HCT116 (cell line): Measurements from ENCODE around the gene GRB10. TPM values are rescaled to one million over a fixed set of nuclear protein-coding genes. Genes with fewer than 3 reads are reported as not detected.

ENCODE experiments used
- ATAC-seq: fragments of 200-7000 bp; cut with Tn5 transposase; 2 replicates; pipeline ENCODE4 v1.9.1; 2020; ENCODE audit warnings: mild to moderate bottlenecking, moderate library complexity
- BruUV-seq: library from RNA; stranded (reverse); fragments of 400-500 nt; replicated peaks from 2 replicates; lab custom pipeline; 2021; lab: Mats Ljungman, UMichigan
- CTCF ChIA-PET: fragments of 300-600 bp; sonication (Branson Sonifier 250); formaldehyde crosslinking; loops from one replicate; lab custom pipeline; 2021; ENCODE audit warnings: antibody characterized with exemption; lab: Charles Lee
- POLR2A ChIA-PET: fragments of 300-600, 350-600 bp; sonication (Branson Sonifier 250); formaldehyde crosslinking; loops from one replicate; lab custom pipeline; 2021; ENCODE audit warnings: antibody characterized with exemption; lab: Charles Lee
- RAD21 ChIA-PET, 2 experiments: fragments of 300-600 bp; sonication (Branson Sonifier 250); formaldehyde crosslinking; loops; one replicate each; lab custom pipeline; 2023; ENCODE audit warnings: low total read pairs in 2 of 2; ENCODE audit not compliant: uncharacterized antibody in 2 of 2, unreplicated experiment in 2 of 2, low non-redundant PET in 1 of 2; lab: Charles Lee
- DNase-seq: peaks from one replicate; pipeline ENCODE4 v3.0.0-alpha.2; 2010; ENCODE audit warnings: low read depth, low spot score
- H2AFZ ChIP-seq: fragments of 200-600 bp; shearing (Covaris generic), sonication (generic); 2 replicates; pipeline ENCODE4 v1.6.1; 2017; ENCODE audit warnings: low read depth, mixed run types, mixed read lengths, antibody characterized with exemption, low read length; ENCODE audit not compliant: poor library complexity, severe bottlenecking
- H3K27ac ChIP-seq: 2 replicates; pipeline ENCODE4 v1.5.1; 2012; ENCODE audit warnings: low read depth, low read length
- H3K27me3 ChIP-seq: fragments of 200-600 bp; sonication (generic); 2 replicates; pipeline ENCODE4 v1.6.1; 2016; ENCODE audit warnings: mixed run types, low read length, mixed read lengths; ENCODE audit not compliant: insufficient read depth
- H3K36me3 ChIP-seq, 2 experiments: fragments of 200-500 bp in 1 of 2; fragments of 200-600 bp in 1 of 2; sonication (Bioruptor generic) in 1 of 2; sonication (generic) in 1 of 2; 2 replicates each; pipeline versions ENCODE4 v1.5.1 to v1.6.1; 2014 to 2016; ENCODE audit warnings: low read length in 2 of 2, inconsistent platforms in 1 of 2, mixed read lengths in 1 of 2, mixed run types in 1 of 2; ENCODE audit not compliant: insufficient read depth in 2 of 2, control insufficient read depth in 1 of 2
- H3K4me1 ChIP-seq, 2 experiments: fragments of 200-600 bp in 1 of 2; sonication (generic) in 1 of 2; 2 replicates each; pipeline versions ENCODE4 v1.5.1 to v1.6.1; 2012 to 2017; ENCODE audit warnings: low read length in 2 of 2, inconsistent platforms in 1 of 2, mild to moderate bottlenecking in 1 of 2, mixed read lengths in 1 of 2, mixed run types in 1 of 2, moderate library complexity in 1 of 2; ENCODE audit not compliant: insufficient read depth in 2 of 2, control insufficient read depth in 1 of 2
- H3K4me2 ChIP-seq: fragments of 200-600 bp; sonication (generic); 2 replicates; pipeline ENCODE4 v1.6.1; 2017; ENCODE audit warnings: mixed run types, low read length, mixed read lengths
- H3K4me3 ChIP-seq, 2 experiments: fragments of 200-600 bp in 1 of 2; sonication (generic) in 1 of 2; replicated peaks in 1 of 2; 2 replicates each; pipeline ENCODE4 v1.5.1; 2011 to 2016; ENCODE audit warnings: low read length in 2 of 2, control low read depth in 1 of 2, low read depth in 1 of 2, mild to moderate bottlenecking in 1 of 2, mixed read lengths in 1 of 2, mixed run types in 1 of 2
- H3K79me2 ChIP-seq: fragments of 200-600 bp; sonication (generic); 2 replicates; pipeline ENCODE4 v1.6.1; 2017; ENCODE audit warnings: mild to moderate bottlenecking, mixed run types, low read length, moderate library complexity, mixed read lengths; ENCODE audit not compliant: insufficient read depth
- H3K9ac ChIP-seq: fragments of 200-600 bp; sonication (generic); 2 replicates; pipeline ENCODE4 v1.6.1; 2016; ENCODE audit warnings: low read length, mixed read lengths
- H3K9me2 ChIP-seq: fragments of 200-600 bp; sonication (generic), shearing (Covaris generic); 2 replicates; pipeline ENCODE4 v1.6.1; 2017; ENCODE audit warnings: mixed run types, mild to moderate bottlenecking, moderate library complexity; ENCODE audit not compliant: insufficient read depth
- H3K9me3 ChIP-seq, 2 experiments: fragments of 200-500 bp in 1 of 2; fragments of 200-600 bp in 1 of 2; sonication (Bioruptor generic) in 1 of 2; sonication (generic) in 1 of 2; 2 replicates each; pipeline ENCODE4 v1.6.1; 2014 to 2017; ENCODE audit warnings: low read length in 2 of 2, mixed read lengths in 2 of 2, inconsistent platforms in 1 of 2, low read depth in 1 of 2, mild to moderate bottlenecking in 1 of 2, mixed run types in 1 of 2, moderate library complexity in 1 of 2; ENCODE audit not compliant: control insufficient read depth in 1 of 2, insufficient read depth in 1 of 2
- H4K20me1 ChIP-seq: fragments of 200-600 bp; sonication (generic), shearing (Covaris generic); 2 replicates; pipeline ENCODE4 v1.6.1; 2017; ENCODE audit warnings: mixed run types, mild to moderate bottlenecking, moderate library complexity; ENCODE audit not compliant: insufficient read depth
- CBX3 ChIP-seq: IDR thresholded peaks from 2 replicates; pipeline ENCODE4 v1.6.1; 2012; ENCODE audit warnings: low read depth
- CEBPB ChIP-seq: IDR thresholded peaks from 2 replicates; pipeline ENCODE4 v1.6.1; 2012; ENCODE audit warnings: low read depth
- EZH2phosphoT487 ChIP-seq: fragments of 200-600 bp; IDR thresholded peaks from 2 replicates; pipeline ENCODE4 v1.6.1; 2018; ENCODE audit warnings: antibody characterized with exemption, borderline replicate concordance
- JUND ChIP-seq: IDR thresholded peaks from 2 replicates; pipeline ENCODE4 v1.6.1; 2012
- POLR2A ChIP-seq: IDR thresholded peaks from 2 replicates; pipeline ENCODE4 v1.7.0; 2011; ENCODE audit warnings: borderline replicate concordance; ENCODE audit not compliant: insufficient read depth, insufficient read length; ENCODE audit errors: extremely low read depth
- POLR2AphosphoS5 ChIP-seq: IDR thresholded peaks from 2 replicates; pipeline ENCODE4 v1.6.1; 2011; ENCODE audit warnings: mild to moderate bottlenecking, low read depth, low read length, moderate library complexity
- RAD21 ChIP-seq: IDR thresholded peaks from 2 replicates; pipeline ENCODE4 v1.6.1; 2012; ENCODE audit warnings: low read depth, mild to moderate bottlenecking
- SP1 ChIP-seq: IDR thresholded peaks from 2 replicates; pipeline ENCODE4 v1.6.1; 2012; ENCODE audit warnings: low read depth
- TCF7L2 ChIP-seq: IDR thresholded peaks from 2 replicates; pipeline ENCODE4 v1.7.0; 2011; ENCODE audit warnings: borderline replicate concordance, inconsistent platforms; ENCODE audit not compliant: insufficient read depth, insufficient read length; ENCODE audit errors: extremely low read depth
- YY1 ChIP-seq: IDR thresholded peaks from 2 replicates; pipeline ENCODE4 v1.6.1; 2011; ENCODE audit warnings: low read length, low read depth, moderate library complexity, mild to moderate bottlenecking; ENCODE audit not compliant: insufficient replicate concordance; ENCODE audit errors: extremely low read depth
- ZFX ChIP-seq: fragments of 450-650 bp; IDR thresholded peaks from 2 replicates; pipeline ENCODE4 v1.6.1; 2017
- ZNF274 ChIP-seq: fragments of 200-500 bp; sonication (Bioruptor generic); IDR thresholded peaks from 2 replicates; pipeline ENCODE4 v1.6.1; 2014; ENCODE audit warnings: mild to moderate bottlenecking, low read depth, low read length, inconsistent platforms
- intact Hi-C: fragments of 100-400 bp; cut with micrococcal nuclease; formaldehyde crosslinking; loops from 2 replicates; pipeline ENCODE4 v1.10.0; 2022
- total RNA-seq: library from RNA; stranded (reverse); gene quantifications from one replicate; pipeline ENCODE4 v1.2.1, GENCODE V29; 2021; ENCODE audit not compliant: unreplicated experiment
- TF ChIP-seq, protein P1 (sequence below), 3 experiments: fragments of 200-600 bp in 1 of 3; sonication (generic) in 1 of 3; IDR thresholded peaks in 2 of 3; conservative IDR thresholded peaks in 1 of 3; 2 replicates each; pipeline ENCODE4 v1.5.1; 2012 to 2017; ENCODE audit warnings: low read depth in 2 of 3, low read length in 2 of 3, antibody characterized with exemption in 1 of 3, borderline replicate concordance in 1 of 3, control low read depth in 1 of 3, mild to moderate bottlenecking in 1 of 3, mixed read lengths in 1 of 3, mixed run types in 1 of 3, moderate library complexity in 1 of 3; ENCODE audit not compliant: insufficient read depth in 1 of 3
- TF ChIP-seq, protein P2 (sequence below): IDR thresholded peaks from 2 replicates; pipeline ENCODE4 v1.6.1; 2012; ENCODE audit warnings: low read depth
- TF ChIP-seq, protein P3 (sequence below): IDR thresholded peaks from 2 replicates; pipeline ENCODE4 v1.6.1; 2012
- TF ChIP-seq, protein P4 (sequence below): IDR thresholded peaks from 2 replicates; pipeline ENCODE4 v1.6.1; 2011; ENCODE audit warnings: mild to moderate bottlenecking, low read length, moderate library complexity; ENCODE audit not compliant: insufficient replicate concordance; ENCODE audit errors: extremely low read depth

Gene GRB10
- total RNA-seq, 1 experiment from 2014 or later = 37.3 TPM

DNA sequence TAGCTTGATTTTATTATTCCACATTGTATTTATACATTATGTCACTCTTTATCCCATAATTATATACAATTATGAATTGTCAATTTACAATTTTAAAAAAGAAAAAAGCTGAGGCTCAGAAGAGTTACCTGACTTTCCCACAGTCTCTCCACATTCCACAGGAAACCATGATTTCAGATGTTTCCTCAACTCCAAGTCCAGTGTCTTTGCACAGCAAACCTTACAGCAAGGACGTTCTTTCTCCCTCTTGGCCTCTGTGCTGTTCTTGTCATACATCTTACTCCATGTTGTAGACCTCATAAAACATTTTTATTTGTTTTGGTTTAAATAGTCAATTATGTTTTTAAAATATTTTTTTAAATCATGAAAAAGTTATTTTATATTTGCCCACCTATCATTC is 34.9 kb upstream of the GRB10 start:
- Histone ChIP-seq H3K4me1 (peaks cover 5 to 11% of the 10 kb centered on the region in 2 experiments), H3K9ac (no peak overlapping the region), H3K27ac (no peak overlapping the region), H3K9me3 (no peaks in the 10 kb centered on the region), H3K4me2 (no peak overlapping the region), H4K20me1 (no peaks in the 10 kb centered on the region), H3K4me3 (no peak overlapping the region), H3K9me2 (no peaks in the 10 kb centered on the region), H3K27me3 (no peaks in the 10 kb centered on the region), H3K36me3 (no peaks in the 10 kb centered on the region), H3K79me2 (no peaks in the 10 kb centered on the region), H2AFZ (no peak overlapping the region)
- DNase-seq = no peak
- TF ChIP-seq POLR2A (no peak), TCF7L2 (no peak), EZH2phosphoT487 (no peak), JUND (no peak), YY1 (no peak), ZFX (no peak), CBX3 (no peak), RAD21 (no peak), CEBPB (no peak), SP1 (no peak), POLR2AphosphoS5 (no peak), ZNF274 (no peak)
- TF ChIP-seq, protein P1, sequence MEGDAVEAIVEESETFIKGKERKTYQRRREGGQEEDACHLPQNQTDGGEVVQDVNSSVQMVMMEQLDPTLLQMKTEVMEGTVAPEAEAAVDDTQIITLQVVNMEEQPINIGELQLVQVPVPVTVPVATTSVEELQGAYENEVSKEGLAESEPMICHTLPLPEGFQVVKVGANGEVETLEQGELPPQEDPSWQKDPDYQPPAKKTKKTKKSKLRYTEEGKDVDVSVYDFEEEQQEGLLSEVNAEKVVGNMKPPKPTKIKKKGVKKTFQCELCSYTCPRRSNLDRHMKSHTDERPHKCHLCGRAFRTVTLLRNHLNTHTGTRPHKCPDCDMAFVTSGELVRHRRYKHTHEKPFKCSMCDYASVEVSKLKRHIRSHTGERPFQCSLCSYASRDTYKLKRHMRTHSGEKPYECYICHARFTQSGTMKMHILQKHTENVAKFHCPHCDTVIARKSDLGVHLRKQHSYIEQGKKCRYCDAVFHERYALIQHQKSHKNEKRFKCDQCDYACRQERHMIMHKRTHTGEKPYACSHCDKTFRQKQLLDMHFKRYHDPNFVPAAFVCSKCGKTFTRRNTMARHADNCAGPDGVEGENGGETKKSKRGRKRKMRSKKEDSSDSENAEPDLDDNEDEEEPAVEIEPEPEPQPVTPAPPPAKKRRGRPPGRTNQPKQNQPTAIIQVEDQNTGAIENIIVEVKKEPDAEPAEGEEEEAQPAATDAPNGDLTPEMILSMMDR (IDR thresholded peaks at IDR 0.05 in 2 of 3, conservative IDR thresholded peaks at IDR 0.05 in 1 of 3; ENCODE audit: borderline replicate concordance in 1 of 3, insufficient read depth in 1 of 3, low read depth in 2 of 3, low read length in 2 of 3) = no peak
- TF ChIP-seq, protein P2, sequence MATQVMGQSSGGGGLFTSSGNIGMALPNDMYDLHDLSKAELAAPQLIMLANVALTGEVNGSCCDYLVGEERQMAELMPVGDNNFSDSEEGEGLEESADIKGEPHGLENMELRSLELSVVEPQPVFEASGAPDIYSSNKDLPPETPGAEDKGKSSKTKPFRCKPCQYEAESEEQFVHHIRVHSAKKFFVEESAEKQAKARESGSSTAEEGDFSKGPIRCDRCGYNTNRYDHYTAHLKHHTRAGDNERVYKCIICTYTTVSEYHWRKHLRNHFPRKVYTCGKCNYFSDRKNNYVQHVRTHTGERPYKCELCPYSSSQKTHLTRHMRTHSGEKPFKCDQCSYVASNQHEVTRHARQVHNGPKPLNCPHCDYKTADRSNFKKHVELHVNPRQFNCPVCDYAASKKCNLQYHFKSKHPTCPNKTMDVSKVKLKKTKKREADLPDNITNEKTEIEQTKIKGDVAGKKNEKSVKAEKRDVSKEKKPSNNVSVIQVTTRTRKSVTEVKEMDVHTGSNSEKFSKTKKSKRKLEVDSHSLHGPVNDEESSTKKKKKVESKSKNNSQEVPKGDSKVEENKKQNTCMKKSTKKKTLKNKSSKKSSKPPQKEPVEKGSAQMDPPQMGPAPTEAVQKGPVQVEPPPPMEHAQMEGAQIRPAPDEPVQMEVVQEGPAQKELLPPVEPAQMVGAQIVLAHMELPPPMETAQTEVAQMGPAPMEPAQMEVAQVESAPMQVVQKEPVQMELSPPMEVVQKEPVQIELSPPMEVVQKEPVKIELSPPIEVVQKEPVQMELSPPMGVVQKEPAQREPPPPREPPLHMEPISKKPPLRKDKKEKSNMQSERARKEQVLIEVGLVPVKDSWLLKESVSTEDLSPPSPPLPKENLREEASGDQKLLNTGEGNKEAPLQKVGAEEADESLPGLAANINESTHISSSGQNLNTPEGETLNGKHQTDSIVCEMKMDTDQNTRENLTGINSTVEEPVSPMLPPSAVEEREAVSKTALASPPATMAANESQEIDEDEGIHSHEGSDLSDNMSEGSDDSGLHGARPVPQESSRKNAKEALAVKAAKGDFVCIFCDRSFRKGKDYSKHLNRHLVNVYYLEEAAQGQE = no peak
- TF ChIP-seq, protein P3, sequence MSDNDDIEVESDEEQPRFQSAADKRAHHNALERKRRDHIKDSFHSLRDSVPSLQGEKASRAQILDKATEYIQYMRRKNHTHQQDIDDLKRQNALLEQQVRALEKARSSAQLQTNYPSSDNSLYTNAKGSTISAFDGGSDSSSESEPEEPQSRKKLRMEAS = no peak
- TF ChIP-seq, protein P4, sequence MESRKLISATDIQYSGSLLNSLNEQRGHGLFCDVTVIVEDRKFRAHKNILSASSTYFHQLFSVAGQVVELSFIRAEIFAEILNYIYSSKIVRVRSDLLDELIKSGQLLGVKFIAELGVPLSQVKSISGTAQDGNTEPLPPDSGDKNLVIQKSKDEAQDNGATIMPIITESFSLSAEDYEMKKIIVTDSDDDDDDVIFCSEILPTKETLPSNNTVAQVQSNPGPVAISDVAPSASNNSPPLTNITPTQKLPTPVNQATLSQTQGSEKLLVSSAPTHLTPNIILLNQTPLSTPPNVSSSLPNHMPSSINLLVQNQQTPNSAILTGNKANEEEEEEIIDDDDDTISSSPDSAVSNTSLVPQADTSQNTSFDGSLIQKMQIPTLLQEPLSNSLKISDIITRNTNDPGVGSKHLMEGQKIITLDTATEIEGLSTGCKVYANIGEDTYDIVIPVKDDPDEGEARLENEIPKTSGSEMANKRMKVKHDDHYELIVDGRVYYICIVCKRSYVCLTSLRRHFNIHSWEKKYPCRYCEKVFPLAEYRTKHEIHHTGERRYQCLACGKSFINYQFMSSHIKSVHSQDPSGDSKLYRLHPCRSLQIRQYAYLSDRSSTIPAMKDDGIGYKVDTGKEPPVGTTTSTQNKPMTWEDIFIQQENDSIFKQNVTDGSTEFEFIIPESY = no peak
- ChIA-PET CTCF (no interaction called here), RAD21 (no interaction called here), POLR2A (no interaction called here)
- ATAC-seq = no peak
- intact Hi-C loops = no loop called here
- no TSS peak for BruUV-seq
